DMS 273 treated with DMSO at 0.1 percent for 48 hours (cell line): Measurements from ENCODE around the gene CA5A.
"Not testable (repeated sequence)": the region's sequence is repeated elsewhere in the genome, so short reads cannot be mapped to it uniquely, and the experiment has no call there.

Source experiments
- DNase-seq: peaks from one replicate; lab custom pipeline; 2025; lab: John Stamatoyannopoulos, UW

CA5A gene

DNA sequence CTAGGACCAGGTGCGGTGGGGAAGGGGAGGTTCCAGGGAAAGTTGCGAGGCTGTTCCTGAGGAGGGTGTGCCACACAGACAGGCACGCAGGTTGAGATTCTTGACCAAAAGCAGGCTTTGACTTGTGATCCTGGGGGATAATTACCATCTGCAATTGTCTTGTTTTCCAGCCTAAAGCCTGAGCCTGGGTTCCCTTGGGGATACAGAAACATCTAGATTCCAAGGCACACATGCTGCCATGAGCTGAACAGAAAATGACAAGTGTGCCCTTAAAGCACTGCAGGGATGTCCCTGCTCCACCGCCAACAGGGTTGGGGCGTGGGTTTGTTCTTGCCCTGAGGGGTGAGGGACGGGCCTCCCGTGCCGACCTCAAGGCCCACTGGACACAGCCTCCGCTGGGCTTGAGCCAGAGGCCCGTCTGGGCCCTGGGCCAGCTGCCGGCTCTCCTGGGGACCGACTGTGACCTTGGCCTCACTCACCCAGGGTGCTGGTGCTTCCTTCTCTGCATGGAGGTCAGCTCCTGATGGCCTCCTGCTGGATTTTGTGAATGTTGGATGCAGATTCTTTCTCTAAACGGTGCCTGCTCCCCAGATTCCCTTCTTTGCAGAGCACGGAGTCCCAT is 14.0 kb downstream of the CA5A start:
- no peak for DNase-seq

GRCh38 chr16:87921236-87921773 is 15.0 kb downstream of the CA5A start:
- no peak for DNase-seq

DNA sequence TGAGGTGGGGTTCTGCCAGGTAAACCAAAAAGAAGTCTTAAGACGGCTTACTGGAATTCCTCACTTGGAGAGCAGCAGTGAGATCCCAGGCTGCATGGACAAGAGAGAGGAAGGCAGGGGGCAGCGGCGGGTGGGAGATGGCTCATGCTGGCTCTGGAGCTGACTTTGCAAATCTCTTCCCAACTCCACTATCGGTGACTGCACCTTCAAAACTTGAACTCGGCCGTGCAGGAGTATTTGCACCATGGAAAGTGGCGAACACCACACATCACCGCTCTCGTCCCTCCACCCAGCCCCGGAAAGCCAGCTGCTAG is 16.7 kb downstream of the CA5A start:
- no peak for DNase-seq

DNA sequence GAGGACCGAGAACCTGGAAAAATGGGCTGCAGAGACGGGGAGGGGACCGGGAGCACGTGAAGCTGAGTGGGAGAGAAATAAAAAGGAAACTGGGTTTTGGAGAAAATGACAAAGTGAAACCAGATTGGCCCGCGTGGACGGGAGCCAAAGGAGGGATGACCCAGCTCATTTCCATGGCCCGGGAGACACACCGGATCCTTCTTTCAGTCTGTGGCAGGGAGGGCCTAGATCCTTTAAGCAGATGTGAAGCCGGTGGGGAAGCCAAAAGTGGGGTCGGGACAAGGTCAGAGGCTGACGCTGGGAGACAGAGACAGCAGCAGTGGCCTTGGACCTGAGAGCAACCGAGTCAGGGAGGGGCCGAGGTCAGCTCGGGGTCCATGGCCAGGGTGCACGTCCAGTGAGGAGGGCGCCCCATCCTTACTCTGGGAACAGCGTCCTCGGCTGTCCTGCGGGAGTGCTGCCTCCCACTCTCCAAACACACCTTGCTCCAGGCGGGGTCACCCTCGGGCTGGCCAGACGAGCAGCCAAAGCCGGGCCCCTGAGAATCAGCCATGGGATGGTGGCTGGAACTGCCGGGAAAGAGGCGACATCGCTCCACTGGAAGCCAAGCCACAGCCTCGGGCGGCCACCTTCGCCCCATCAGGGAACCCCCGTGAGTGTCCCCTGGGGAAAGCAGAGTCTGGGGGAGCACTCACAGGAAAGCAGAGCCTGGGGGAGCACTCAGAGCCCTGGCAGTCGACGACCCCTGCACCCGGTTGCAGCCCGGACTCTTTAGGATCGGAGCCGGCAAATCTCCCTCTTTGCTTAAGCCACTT is 17.3 kb downstream of the CA5A start:
- no peak for DNase-seq

GRCh38 chr16:87918338-87918737 is 18.0 kb downstream of the CA5A start:
- no peak for DNase-seq

GRCh38 chr16:87917503-87917902 is 18.8 kb downstream of the CA5A start:
- DNase-seq = no peak

GRCh38 chr16:87914812-87915211 is 21.5 kb downstream of the CA5A start:
- no peak for DNase-seq

- not testable (repeated sequence) for DNase-seq
These were observed 22.2 kb downstream of the CA5A start for GRCh38 chr16:87914021-87914725.

DNA sequence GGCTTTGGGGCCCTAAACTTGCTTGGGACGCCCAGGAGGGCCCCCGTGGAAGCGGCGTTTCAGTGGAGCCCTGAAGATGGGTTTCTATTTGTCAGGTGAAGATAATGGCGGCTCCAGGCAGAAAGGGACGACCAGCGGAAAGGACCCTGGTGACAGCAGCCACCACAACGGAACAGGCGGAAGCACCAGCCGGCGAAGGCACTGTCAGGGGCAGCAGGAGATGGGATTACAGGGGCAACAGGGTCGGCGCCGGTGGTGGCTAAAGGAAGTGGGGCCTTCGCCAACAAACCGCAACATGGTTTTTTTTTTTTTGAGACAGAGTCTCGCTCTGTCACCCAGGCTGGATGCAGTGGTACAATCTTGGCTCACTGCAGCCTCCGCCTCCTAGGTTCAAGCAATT is 23.6 kb downstream of the CA5A start:
- not testable (repeated sequence) for DNase-seq

DNA sequence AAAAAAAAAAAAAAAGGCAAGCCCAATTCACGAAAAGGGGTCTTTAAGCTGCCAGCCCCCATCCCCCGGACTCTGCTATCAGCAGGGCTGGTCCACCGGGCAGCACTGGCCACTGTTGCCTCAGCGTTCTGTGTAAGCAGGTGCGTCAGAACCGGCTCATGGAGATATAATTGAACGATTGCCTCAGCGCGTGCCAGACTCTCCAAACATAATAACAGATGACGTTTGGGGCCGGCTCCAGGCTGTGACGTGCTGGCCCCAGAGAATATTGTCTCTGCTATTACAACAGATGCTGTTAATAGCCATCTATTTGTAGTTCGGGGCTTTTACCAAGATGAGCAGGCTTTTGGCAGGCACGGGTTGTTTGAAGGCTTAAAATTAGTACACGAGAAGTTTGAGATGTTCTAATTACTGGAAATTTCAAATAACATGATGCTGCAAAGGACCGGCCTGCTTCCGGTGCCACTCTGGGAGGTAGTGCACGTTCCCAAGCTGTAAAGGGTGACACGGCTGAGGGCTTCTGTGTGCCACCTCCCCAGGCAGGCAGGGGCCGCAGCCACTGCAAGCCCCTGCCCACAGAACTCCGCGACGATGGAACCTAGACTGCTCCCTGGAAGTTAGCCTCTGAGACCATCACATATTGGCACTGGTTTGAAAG is 25.1 kb downstream of the CA5A start:
- peak; percentile 44 for DNase-seq

DNA sequence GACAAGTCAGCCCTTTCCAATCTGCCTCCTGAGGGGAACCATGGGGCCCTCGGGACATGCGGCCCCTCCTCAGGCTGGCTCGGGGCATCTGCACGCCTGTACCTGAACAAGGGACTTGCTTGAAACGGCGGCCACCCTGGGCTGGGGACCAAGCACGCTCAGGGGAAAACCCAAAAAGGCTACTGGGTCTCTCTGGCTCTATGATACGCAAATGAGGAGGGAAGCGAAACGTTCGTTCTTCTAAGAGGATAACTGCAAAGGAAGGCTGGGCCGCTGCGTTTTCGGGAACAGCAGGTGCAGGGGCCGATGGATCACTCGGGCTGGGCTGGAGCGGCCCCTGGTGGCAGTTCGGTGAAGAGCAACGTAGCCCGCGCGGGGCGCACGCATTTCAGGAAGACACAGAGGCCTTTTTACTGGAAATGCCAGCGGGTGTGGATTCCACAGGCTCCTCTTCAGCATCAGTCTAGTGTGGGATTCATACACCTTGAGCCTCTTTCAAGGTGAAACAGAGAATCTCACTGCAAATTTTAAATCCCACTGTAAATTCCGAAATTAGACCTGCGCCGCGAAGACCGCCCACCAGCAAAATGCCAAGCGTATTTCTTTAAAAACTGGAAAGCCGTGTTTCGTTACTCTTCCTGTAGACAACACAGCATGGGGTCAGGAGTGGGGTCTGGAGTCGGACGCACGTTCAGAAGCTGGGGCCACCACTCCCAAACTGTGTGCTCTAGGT is 27.0 kb downstream of the CA5A start:
- peak; percentile 14 for DNase-seq

DNA sequence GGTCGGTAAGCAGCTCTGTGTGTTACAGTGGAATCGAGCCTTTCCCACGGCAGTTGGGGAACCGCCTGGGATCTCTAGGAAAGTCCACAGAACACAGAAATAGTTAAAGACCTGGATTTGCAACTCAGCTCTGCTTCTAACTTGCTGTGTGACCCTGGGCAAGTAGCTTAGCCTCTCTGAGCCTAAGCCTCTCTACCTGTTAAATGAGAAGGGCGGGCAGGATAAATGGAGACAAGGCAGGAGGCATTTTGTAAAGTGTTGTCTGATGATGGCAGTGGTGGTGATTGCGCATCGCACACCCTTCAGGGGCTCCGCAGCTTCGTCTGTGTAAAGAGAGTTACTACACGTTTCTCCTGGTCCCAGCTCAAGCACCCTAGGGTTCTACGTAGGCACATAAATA is 28.2 kb downstream of the CA5A start:
- not testable (repeated sequence) for DNase-seq

GRCh38 chr16:87905521-87905920 is 30.8 kb downstream of the CA5A start:
- DNase-seq = not testable (repeated sequence)

DNA sequence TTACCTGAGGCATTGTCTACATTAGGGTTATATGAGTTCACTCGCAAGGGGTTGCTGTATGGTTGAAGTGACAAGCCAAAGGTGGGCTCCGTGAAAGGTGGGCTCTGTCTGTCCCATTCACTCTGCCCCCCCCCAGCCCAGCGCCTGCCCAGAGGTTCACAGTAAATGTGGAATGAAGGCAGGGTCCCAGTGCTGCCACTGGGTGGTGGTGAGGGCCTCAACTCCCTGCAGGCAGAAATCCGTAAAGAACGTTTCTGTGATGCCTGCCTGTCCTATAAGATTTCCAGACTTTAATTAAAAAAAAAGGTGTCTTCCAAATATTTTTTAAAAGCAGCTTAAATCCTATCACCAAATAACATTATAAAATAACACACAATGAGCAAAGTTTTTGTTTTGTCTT is 31.4 kb downstream of the CA5A start:
- DNase-seq = not testable (repeated sequence)

DNA sequence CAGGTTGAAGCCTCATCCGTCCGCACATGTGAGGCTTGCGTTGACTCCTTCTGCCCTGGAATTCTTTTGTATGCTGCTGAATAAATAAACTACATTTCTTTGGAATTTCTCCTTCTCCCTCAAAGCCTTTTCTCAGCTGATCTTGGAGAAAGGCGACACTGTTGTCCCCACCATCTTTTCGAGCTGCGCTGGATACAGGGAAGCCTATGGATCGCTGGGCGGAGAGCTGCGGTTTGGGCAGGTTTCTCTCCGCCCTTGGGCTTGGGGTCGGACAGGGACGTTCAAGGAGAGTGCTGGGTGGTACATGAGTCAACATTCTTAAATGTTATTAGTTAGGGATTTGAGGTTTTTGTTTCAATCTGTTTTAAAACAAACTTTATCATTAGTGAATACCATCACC is 35.8 kb downstream of the CA5A start:
- not testable (repeated sequence) for DNase-seq

DNA sequence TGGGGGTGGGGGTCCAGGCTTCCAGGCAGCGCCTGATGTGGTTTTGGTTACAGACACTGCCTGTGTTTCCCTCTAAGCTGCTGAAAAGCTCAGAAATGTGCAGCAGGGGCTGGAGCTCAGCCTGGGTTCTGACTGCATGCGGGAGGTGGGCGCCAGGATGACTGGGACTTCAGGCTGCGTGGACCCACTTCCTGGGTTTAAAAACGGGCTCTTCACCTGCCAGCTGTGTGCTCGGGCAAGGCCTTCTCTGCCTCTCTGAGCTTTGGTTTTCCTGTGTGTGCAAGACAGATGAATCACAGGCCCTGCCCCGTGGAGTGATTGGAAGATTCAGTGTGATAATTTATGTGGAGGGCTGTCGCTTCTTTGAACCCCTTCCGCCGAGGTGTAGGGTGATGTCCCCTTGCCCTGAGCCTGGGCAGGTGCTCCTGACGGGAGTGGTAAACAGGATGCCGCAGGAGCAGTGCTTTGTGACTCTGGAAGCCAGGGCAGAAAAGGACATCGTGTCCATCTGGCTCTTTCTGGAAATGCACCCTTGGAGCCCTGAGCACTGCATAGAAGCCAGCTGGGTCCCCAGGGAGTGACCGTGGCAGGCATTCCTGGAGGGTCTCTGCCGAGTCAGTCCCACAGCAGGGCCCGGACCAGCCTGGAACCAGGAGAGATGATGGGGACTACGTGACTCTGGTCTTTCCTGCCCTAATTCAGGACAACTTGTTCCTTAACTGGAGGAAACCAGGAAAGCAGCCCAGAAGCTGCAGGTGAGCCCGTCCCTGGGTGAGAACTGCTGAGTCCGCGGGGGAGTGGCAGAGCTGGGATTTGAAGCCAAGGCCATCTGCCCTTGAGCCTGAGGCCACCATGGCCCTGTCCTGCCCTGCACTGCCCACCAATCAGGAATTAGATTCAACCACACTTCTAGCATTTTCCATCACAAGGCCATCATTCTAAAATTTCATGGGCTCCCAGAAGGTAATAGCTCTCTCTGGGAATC is 38.5 kb downstream of the CA5A start:
- DNase-seq = no peak

DNA sequence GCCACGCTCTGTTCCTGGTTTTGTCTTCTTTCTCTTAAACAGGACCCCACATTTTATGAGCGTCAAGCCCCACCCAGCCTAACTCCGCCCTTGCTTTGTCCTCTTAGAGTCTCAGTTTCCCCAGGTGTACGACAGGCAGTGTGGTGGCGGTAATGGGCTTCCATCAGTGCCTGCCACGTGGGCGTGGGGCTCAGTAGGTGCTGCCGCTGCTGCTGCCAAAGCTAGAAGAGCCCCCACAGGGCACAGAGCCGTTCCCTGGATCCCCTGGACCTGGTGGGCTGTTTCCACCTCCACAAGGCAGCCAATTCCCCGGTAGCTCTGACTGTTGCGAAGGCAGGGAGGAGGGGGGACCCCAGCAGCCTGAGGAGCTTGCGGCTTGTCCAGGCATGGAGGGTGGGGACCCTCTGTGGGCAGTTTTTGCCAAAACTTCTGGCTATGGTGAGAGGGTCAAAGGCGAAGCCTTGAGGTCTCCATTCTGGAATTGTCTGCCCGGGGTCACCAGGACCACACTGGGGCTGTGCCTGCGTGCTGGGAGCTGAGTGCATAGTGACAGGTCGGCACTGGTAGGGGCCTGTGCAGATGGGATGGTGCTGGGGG is 39.3 kb downstream of the CA5A start:
- not testable (repeated sequence) for DNase-seq

DNA sequence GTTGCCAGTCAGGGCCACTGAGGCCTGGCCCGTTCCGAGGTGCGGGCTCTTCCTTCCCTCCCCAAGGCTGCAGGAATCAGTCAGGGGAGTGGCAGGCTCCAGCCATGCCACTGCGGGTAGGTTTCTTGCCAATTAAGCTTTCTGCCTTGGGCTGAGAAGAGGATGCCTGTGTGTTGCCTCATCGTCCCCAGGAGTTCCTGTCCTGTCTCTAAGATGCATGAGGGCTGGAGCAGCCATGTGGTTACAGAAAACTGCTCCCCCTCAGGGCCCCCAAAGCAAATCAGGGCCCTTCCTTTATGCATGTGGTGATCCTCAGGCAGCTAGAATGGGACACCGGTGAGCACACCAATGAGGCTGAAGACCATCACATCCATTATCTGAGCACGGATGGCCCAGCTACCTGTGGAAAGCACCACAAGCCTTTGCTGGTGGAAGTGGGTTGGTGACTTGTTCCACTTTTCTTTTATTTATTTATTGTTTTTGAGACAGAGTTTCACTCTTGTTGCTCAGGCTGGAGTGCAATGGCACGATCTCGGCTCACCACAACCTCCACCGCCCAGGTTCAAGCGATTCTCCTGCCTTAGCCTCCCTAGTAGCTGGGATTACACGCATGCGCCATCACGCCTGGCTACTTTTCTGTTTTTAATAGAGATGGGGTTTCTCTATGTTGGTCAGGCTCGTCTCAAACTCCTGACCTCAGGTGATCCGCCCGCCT is 40.0 kb downstream of the CA5A start:
- DNase-seq = not testable (repeated sequence)

DNA sequence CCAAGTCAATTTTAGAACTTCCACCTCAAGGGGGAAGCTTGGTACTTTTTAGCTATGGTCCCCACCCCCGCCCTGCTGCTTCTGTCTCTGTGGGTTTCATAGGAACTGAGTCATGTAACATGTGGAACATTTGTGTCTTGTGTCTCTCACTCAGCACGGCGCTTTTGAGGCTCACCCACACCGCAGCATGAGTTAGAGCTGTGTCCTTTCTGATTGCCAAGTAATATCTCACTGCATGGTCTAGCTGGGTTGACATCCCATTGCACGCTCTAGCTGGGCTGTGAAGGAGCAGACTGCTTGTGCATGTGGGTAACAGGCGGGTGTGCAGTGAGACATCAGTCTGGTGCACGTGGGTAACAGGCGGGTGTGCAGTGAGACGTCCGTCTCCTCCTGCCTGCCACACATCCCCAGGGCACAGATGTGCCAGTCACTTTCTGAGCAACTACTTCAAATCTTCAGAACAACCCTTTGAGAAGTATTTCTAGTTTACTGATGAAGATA is 40.6 kb downstream of the CA5A start:
- DNase-seq = no peak
